HEK293T (cell line): ENCODE measurements around the gene ITIH1.

Source experiments
- ARNT ChIP-seq: fragments of 450-650 bp; IDR thresholded peaks from 2 replicates; pipeline ENCODE4 v1.6.1; 2017; ENCODE audit warnings: mild to moderate bottlenecking
- BHLHE40 ChIP-seq: fragments of 450-650 bp; IDR thresholded peaks from 2 replicates; pipeline ENCODE4 v1.6.1; 2016; ENCODE audit warnings: mild to moderate bottlenecking, moderate library complexity, borderline replicate concordance
- FOXK2 ChIP-seq: fragments of 450-650 bp; IDR thresholded peaks from 2 replicates; pipeline ENCODE4 v1.6.1; 2016; ENCODE audit warnings: mild to moderate bottlenecking
- FOXM1 ChIP-seq: fragments of 450-650 bp; IDR thresholded peaks from 2 replicates; pipeline ENCODE4 v1.6.1; 2017; ENCODE audit warnings: mild to moderate bottlenecking, borderline replicate concordance
- L3MBTL2 ChIP-seq: fragments of 450-650 bp; conservative IDR thresholded peaks from 2 replicates; pipeline ENCODE4 v1.6.1; 2016; ENCODE audit warnings: mild to moderate bottlenecking
- NFRKB ChIP-seq: fragments of 450-650 bp; IDR thresholded peaks from 2 replicates; pipeline ENCODE4 v1.6.1; 2016; ENCODE audit warnings: mild to moderate bottlenecking, moderate library complexity
- SP1 ChIP-seq: fragments of 450-650 bp; IDR thresholded peaks from 2 replicates; pipeline ENCODE4 v1.6.1; 2017
- SUZ12 ChIP-seq: fragments of 450-650 bp; IDR thresholded peaks from 2 replicates; pipeline ENCODE4 v1.6.1; 2016; ENCODE audit warnings: mild to moderate bottlenecking
- TARDBP ChIP-seq: fragments of 450-650 bp; IDR thresholded peaks from 2 replicates; pipeline ENCODE4 v1.6.1; 2016
- ZNF384 ChIP-seq: fragments of 450-650 bp; IDR thresholded peaks from 2 replicates; pipeline ENCODE4 v1.6.1; 2016

DNA sequence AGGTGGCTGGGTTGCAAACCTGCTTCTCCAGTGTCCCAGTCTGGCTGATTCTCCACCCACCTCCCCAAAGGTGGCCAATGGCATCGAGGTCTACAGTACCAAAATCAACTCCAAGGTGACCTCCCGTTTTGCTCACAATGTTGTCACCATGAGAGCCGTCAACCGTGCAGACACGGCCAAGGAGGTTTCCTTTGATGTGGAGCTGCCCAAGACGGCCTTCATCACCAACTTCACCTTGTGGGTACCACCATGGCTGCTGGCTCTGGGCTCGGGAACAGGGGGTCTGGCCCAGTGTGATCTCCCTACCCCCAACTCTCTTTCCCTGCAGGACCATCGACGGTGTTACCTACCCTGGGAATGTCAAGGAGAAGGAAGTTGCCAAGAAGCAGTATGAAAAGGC lies 19.0 kb downstream of the ITIH1 start:
- TF ChIP-seq SP1, result no peak
- no peak for TF ChIP-seq BHLHE40
- no peak for TF ChIP-seq FOXM1
- TF ChIP-seq ZNF384, result no peak
- no peak for TF ChIP-seq NFRKB
- no peak for TF ChIP-seq ARNT
- TF ChIP-seq FOXK2, result no peak
- TF ChIP-seq TARDBP, result no peak
- no peak for TF ChIP-seq SUZ12
- no peak for TF ChIP-seq L3MBTL2
